ENCODE data around the gene ADISSP.

GRCh38 chr20:3758566-3758965, 9.0 kb downstream of the ADISSP start:
- TF ChIP-seq CTCF (IDR thresholded peaks at IDR 0.05) (no peak), POLR2A (IDR thresholded peaks at IDR 0.05) (no peak), POLR2AphosphoS5 (IDR thresholded peaks at IDR 0.05) (no peak)
